HCT116 (cell line): ENCODE results near the gene TTF2.

Source experiments
- CTCF ChIP-seq, 3 experiments: fragments of 200-600 bp in 1 of 3; sonication (generic) in 1 of 3; IDR thresholded peaks in 2 of 3; conservative IDR thresholded peaks in 1 of 3; 2 replicates each; pipeline ENCODE4 v1.5.1; 2012 to 2017; ENCODE audit warnings: low read depth in 2 of 3, low read length in 2 of 3, antibody characterized with exemption in 1 of 3, borderline replicate concordance in 1 of 3, control low read depth in 1 of 3, mild to moderate bottlenecking in 1 of 3, mixed read lengths in 1 of 3, mixed run types in 1 of 3, moderate library complexity in 1 of 3; ENCODE audit not compliant: insufficient read depth in 1 of 3
- EGR1 ChIP-seq: IDR thresholded peaks from 2 replicates; pipeline ENCODE4 v1.6.1; 2012; ENCODE audit warnings: low read depth

GRCh38 chr1:117045644-117046043 is 14.5 kb upstream of the TTF2 start:
- TF ChIP-seq CTCF (IDR thresholded peaks at IDR 0.05 in 2 of 3, conservative IDR thresholded peaks at IDR 0.05 in 1 of 3; ENCODE audit: borderline replicate concordance in 1 of 3, insufficient read depth in 1 of 3, low read depth in 2 of 3, low read length in 2 of 3) (no peak), EGR1 (no peak)
